Sigmoid colon (tissue), 7 donors: Measurements from ENCODE around the gene MFF. TPM values are rescaled to one million over a fixed set of nuclear protein-coding genes. Genes with fewer than 3 reads are reported as not detected.
"Not testable (repeated sequence)": the region's sequence is repeated elsewhere in the genome, so short reads cannot be mapped to it uniquely, and the experiment has no call there.

Experiments used
- DNase-seq: peaks from one replicate; pipeline ENCODE4 v3.0.0-alpha.2; 2019
- H3K27ac ChIP-seq, 4 donors: fragments of 200-600 bp; sonication (generic); one replicate each; pipeline ENCODE4 v1.5.1; 2016 to 2019; ENCODE audit warnings: mild to moderate bottlenecking in 1 of 4
- H3K27me3 ChIP-seq, 3 donors: fragments of 200-600 bp; sonication (generic); one replicate each; pipeline ENCODE4 v1.5.1; 2019; ENCODE audit warnings: mild to moderate bottlenecking in 1 of 3
- H3K36me3 ChIP-seq, 4 donors: fragments of 200-600 bp; sonication (generic); one replicate each; pipeline ENCODE4 v1.5.1; 2016 to 2019
- H3K4me1 ChIP-seq, 4 donors: fragments of 200-600 bp; sonication (generic); one replicate each; pipeline ENCODE4 v1.5.1; 2017 to 2019
- H3K4me3 ChIP-seq, 4 donors: fragments of 200-600 bp; sonication (generic); one replicate each; pipeline ENCODE4 v1.5.1; 2017 to 2019; ENCODE audit warnings: mild to moderate bottlenecking in 2 of 4, moderate library complexity in 1 of 4
- H3K9me3 ChIP-seq, 4 donors: fragments of 200-600 bp in 3 of 4; sonication (generic) in 3 of 4; one replicate each; pipeline versions ENCODE4 v1.5.1 to v1.6.1; 2013 to 2019
- CTCF ChIP-seq, 4 experiments: fragments of 450-650 bp in 3 of 4; fragments of 200-600 bp in 1 of 4; IDR thresholded peaks; one replicate each; pipeline ENCODE4 v1.5.1; 2016 to 2019; ENCODE audit warnings: antibody characterized with exemption in 4 of 4, mild to moderate bottlenecking in 3 of 4, moderate library complexity in 2 of 4
- EP300 ChIP-seq, 4 donors: sonication (generic); formaldehyde crosslinking; IDR thresholded peaks; one replicate each; pipeline ENCODE4 v1.6.1; 2017; ENCODE audit warnings: antibody characterized with exemption in 4 of 4
- POLR2A ChIP-seq, 2 donors: fragments of 450-650 bp; IDR thresholded peaks; one replicate each; pipeline ENCODE4 v1.6.1; 2016; ENCODE audit warnings: antibody characterized with exemption in 2 of 2, mild to moderate bottlenecking in 2 of 2, moderate library complexity in 2 of 2
- POLR2AphosphoS5 ChIP-seq, 4 donors: sonication (generic); formaldehyde crosslinking; IDR thresholded peaks; one replicate each; pipeline ENCODE4 v1.6.1; 2017; ENCODE audit warnings: antibody characterized with exemption in 4 of 4
- WGBS, 2 donors: extraction: QIAGEN DNeasy Blood & Tissue Kit; methylation state at CpG; one replicate each; pipeline ENCODE4 v1.1.7; 2013; 5-methylcytosine and 5-hydroxymethylcytosine counted together
- intact Hi-C: fragments of 100-400 bp; cut with DNase I; formaldehyde crosslinking; loops from one replicate; pipeline ENCODE4 v1.15.1; 2023
- polyA plus RNA-seq, 3 donors: library from polyadenylated mRNA; stranded (reverse); fragments of 200-250 nt; gene quantifications; one replicate each; pipeline ENCODE4 v1.2.3, GENCODE V29; 2013
- total RNA-seq, 4 donors: library from RNA; depleted of rRNA; stranded (reverse); fragments of >200 nt; gene quantifications; one replicate each; pipeline ENCODE4 v1.1.0, GENCODE V29; 2016
- donor health status: healthy with polysubstance abuse.
- donor health status: Bipolar disorder and iron deficiency.
- donor health status: healthy.

Gene MFF
- total and polyA plus RNA-seq, 7 donors, result 72.1 to 138 (median 109) TPM

GRCh38 chr2:227386630-227387029 lies 61.6 kb downstream of the MFF start:
- H3K27ac ChIP-seq, result no peak overlapping the region
- H3K4me3 ChIP-seq, result no peak overlapping the region
- TF ChIP-seq POLR2A (IDR thresholded peaks at IDR 0.05), result no peak
- no peak for TF ChIP-seq EP300 (IDR thresholded peaks at IDR 0.05)
- TF ChIP-seq POLR2AphosphoS5 (IDR thresholded peaks at IDR 0.05), result no peak
- no peak for TF ChIP-seq CTCF (IDR thresholded peaks at IDR 0.05)
- WGBS, 2 donors, result 76 to 78% methylated on average over 6 of the region's 6 CpGs
- H3K9me3 ChIP-seq, result no peaks in the 10 kb centered on the region
- no peaks in the 10 kb centered on the region for H3K36me3 ChIP-seq
- no peaks in the 10 kb centered on the region for H3K4me1 ChIP-seq
- intact Hi-C loops, result no loop called here
- H3K27me3 ChIP-seq, result no peaks in the 10 kb centered on the region
- DNase-seq, result no peak

- H3K27ac ChIP-seq, intact Hi-C loops, H3K27me3 ChIP-seq, H3K9me3 ChIP-seq, H3K4me1 ChIP-seq, H3K36me3 ChIP-seq, DNase-seq, H3K4me3 ChIP-seq: not testable (repeated sequence)
- WGBS, 2 donors, result 74 to 91% methylated on average over 7 of the region's 7 CpGs
Measured at GRCh38 chr2:227387583-227387982, 62.5 kb downstream of the MFF start, which contains the start of gene SCYGR1. Gene SCYGR1, minus strand, starts transcription at chr2:227387949. Its CDS starts 0 bp downstream, at chr2:227387949.

GRCh38 chr2:227388537-227389011 lies 63.5 kb downstream of the MFF start:
- Histone ChIP-seq H3K4me1 (no peaks in the 10 kb centered on the region), H3K27ac (no peak overlapping the region), H3K4me3 (no peak overlapping the region), H3K27me3 (no peaks in the 10 kb centered on the region), H3K36me3 (no peaks in the 10 kb centered on the region), H3K9me3 (no peaks in the 10 kb centered on the region)
- intact Hi-C loops, result no loop called here
- TF ChIP-seq EP300 (IDR thresholded peaks at IDR 0.05) (no peak), POLR2A (IDR thresholded peaks at IDR 0.05) (no peak), POLR2AphosphoS5 (IDR thresholded peaks at IDR 0.05) (no peak), CTCF (IDR thresholded peaks at IDR 0.05) (no peak)
- 77 to 84% methylated on average over 7 of the region's 7 CpGs for WGBS, 2 donors
- no peak for DNase-seq

- TF ChIP-seq POLR2AphosphoS5 (IDR thresholded peaks at IDR 0.05) (no peak), POLR2A (IDR thresholded peaks at IDR 0.05) (no peak), CTCF (IDR thresholded peaks at IDR 0.05) (no peak), EP300 (IDR thresholded peaks at IDR 0.05) (no peak)
- H3K9me3 ChIP-seq, result no peaks in the 10 kb centered on the region
Measured at GRCh38 chr2:227389231-227389630, 64.2 kb downstream of the MFF start.

GRCh38 chr2:227389661-227390060 lies 64.6 kb downstream of the MFF start:
- TF ChIP-seq CTCF (IDR thresholded peaks at IDR 0.05), result no peak
- no peak for TF ChIP-seq EP300 (IDR thresholded peaks at IDR 0.05)
- no peak for TF ChIP-seq POLR2A (IDR thresholded peaks at IDR 0.05)
- TF ChIP-seq POLR2AphosphoS5 (IDR thresholded peaks at IDR 0.05), result no peak
- Histone ChIP-seq H3K27me3 (no peaks in the 10 kb centered on the region), H3K27ac (no peak overlapping the region), H3K36me3 (no peaks in the 10 kb centered on the region), H3K4me1 (no peaks in the 10 kb centered on the region), H3K4me3 (no peak overlapping the region), H3K9me3 (no peaks in the 10 kb centered on the region)
- 97% methylated on average over 7 of the region's 7 CpGs for WGBS, 2 donors
- DNase-seq, result no peak
- intact Hi-C loops, result no loop called here

More at GRCh38 chr2:227389231-227389630, 64.2 kb downstream of the MFF start:
- H3K36me3 ChIP-seq, result no peaks in the 10 kb centered on the region
- no peaks in the 10 kb centered on the region for H3K4me1 ChIP-seq
- DNase-seq, result no peak
- no peak overlapping the region for H3K4me3 ChIP-seq
- no peak overlapping the region for H3K27ac ChIP-seq
- WGBS, 2 donors, result 81 to 89% methylated on average over 3 of the region's 3 CpGs
- H3K27me3 ChIP-seq, result no peaks in the 10 kb centered on the region
- intact Hi-C loops, result no loop called here
